Central memory CD8-positive, alpha-beta T cell (primary cell): ENCODE results near the gene PARP8.
"Not testable (repeated sequence)": the region's sequence is repeated elsewhere in the genome, so short reads cannot be mapped to it uniquely, and the experiment has no call there.

ENCODE experiments used
- ATAC-seq: fragments of 150-1000 bp; cut with Tn5 transposase; replicated peaks from 2 replicates; pipeline ENCODE4 v1.10.0; 2022; ENCODE audit warnings: mild to moderate bottlenecking, moderate FRiP score, moderate number of reproducible peaks; ENCODE audit not compliant: poor library complexity, severe bottlenecking; ENCODE audit errors: extremely low read depth
- DNase-seq, 2 donors: peaks; one replicate each; pipeline ENCODE4 v3.0.0; 2021; ENCODE audit warnings: low spot score in 2 of 2
- H3K27ac Mint-ChIP-seq: one replicate; pipeline ENCODE4 v1.8.0; 2022; ENCODE audit warnings: low read depth, mild to moderate bottlenecking, moderate library complexity, mixed read lengths
- H3K27me3 Mint-ChIP-seq: one replicate; pipeline ENCODE4 v1.8.0; 2022; ENCODE audit warnings: mixed read lengths
- H3K36me3 Mint-ChIP-seq: one replicate; pipeline ENCODE4 v1.8.0; 2022; ENCODE audit warnings: mild to moderate bottlenecking, moderate library complexity, mixed read lengths; ENCODE audit not compliant: insufficient read depth
- H3K4me1 Mint-ChIP-seq: one replicate; pipeline ENCODE4 v1.8.0; 2022; ENCODE audit warnings: mixed read lengths
- H3K4me3 Mint-ChIP-seq: one replicate; pipeline ENCODE4 v1.8.0; 2022; ENCODE audit warnings: mild to moderate bottlenecking, moderate library complexity, mixed read lengths
- H3K9me3 Mint-ChIP-seq: one replicate; pipeline ENCODE4 v1.8.0; 2022; ENCODE audit warnings: mixed read lengths

PARP8 gene

GRCh38 chr5:50808406-50808805 is 142.0 kb downstream of the PARP8 start:
- no peak overlapping the region for H3K4me3 Mint-ChIP-seq
- H3K27me3 Mint-ChIP-seq = no peaks in the 10 kb centered on the region
- H3K36me3 Mint-ChIP-seq = peaks cover 40% of the 10 kb centered on the region
- ATAC-seq (no peak), DNase-seq (no peak)
- peak overlapping the region; percentile 71 for H3K27ac Mint-ChIP-seq
- peaks cover 34% of the 10 kb centered on the region for H3K4me1 Mint-ChIP-seq
- H3K9me3 Mint-ChIP-seq = peaks cover 2% of the 10 kb centered on the region

- Mint-ChIP-seq H3K36me3 (peaks cover 49% of the 10 kb centered on the region), H3K4me1 (peaks cover 18% of the 10 kb centered on the region)
- H3K27ac Mint-ChIP-seq, DNase-seq, H3K9me3 Mint-ChIP-seq, ATAC-seq, H3K27me3 Mint-ChIP-seq, H3K4me3 Mint-ChIP-seq: not testable (repeated sequence)
Observed at GRCh38 chr5:50811746-50812145, 145.3 kb downstream of the PARP8 start.

GRCh38 chr5:50813691-50814090 is 147.3 kb downstream of the PARP8 start:
- ATAC-seq (no peak), DNase-seq (no peak)
- Mint-ChIP-seq H3K36me3 (peaks cover 44% of the 10 kb centered on the region), H3K27ac (peak overlapping the region; percentile 25), H3K9me3 (no peaks in the 10 kb centered on the region), H3K4me3 (no peak overlapping the region), H3K4me1 (peaks cover 10% of the 10 kb centered on the region), H3K27me3 (no peaks in the 10 kb centered on the region)

GRCh38 chr5:50814556-50814955 is 148.1 kb downstream of the PARP8 start:
- Mint-ChIP-seq H3K36me3 (peaks cover 51% of the 10 kb centered on the region), H3K9me3 (no peaks in the 10 kb centered on the region), H3K4me3 (no peak overlapping the region), H3K4me1 (peaks cover 12% of the 10 kb centered on the region), H3K27me3 (no peaks in the 10 kb centered on the region), H3K27ac (peak overlapping the region; percentile 25)
- ATAC-seq (no peak), DNase-seq (no peak)

GRCh38 chr5:50822046-50822445 is 155.6 kb downstream of the PARP8 start:
- H3K36me3 Mint-ChIP-seq = peaks cover 69% of the 10 kb centered on the region

GRCh38 chr5:50822761-50823160 is 156.3 kb downstream of the PARP8 start:
- Mint-ChIP-seq H3K27ac (no peak overlapping the region), H3K4me3 (no peak overlapping the region), H3K9me3 (no peaks in the 10 kb centered on the region), H3K27me3 (no peaks in the 10 kb centered on the region), H3K36me3 (peaks cover 68% of the 10 kb centered on the region), H3K4me1 (peaks cover 41% of the 10 kb centered on the region)
- no peak for DNase-seq
- no peak for ATAC-seq

More at GRCh38 chr5:50822046-50822445, 155.6 kb downstream of the PARP8 start:
- Mint-ChIP-seq H3K27ac (no peak overlapping the region), H3K9me3 (no peaks in the 10 kb centered on the region), H3K4me1 (peaks cover 45% of the 10 kb centered on the region), H3K4me3 (no peak overlapping the region), H3K27me3 (no peaks in the 10 kb centered on the region)
- no peak for ATAC-seq
- DNase-seq = no peak

- Mint-ChIP-seq H3K9me3 (no peaks in the 10 kb centered on the region), H3K36me3 (peaks cover 75% of the 10 kb centered on the region), H3K4me1 (peaks cover 42% of the 10 kb centered on the region), H3K27ac (peak overlapping the region; percentile 2), H3K27me3 (no peaks in the 10 kb centered on the region), H3K4me3 (no peak overlapping the region)
- DNase-seq (no peak), ATAC-seq (no peak)
Observed at GRCh38 chr5:50823568-50823967, 157.1 kb downstream of the PARP8 start.

- ATAC-seq (no peak), DNase-seq (no peak)
- H3K27ac Mint-ChIP-seq = peak overlapping the region; percentile 2
- peaks cover 45% of the 10 kb centered on the region for H3K4me1 Mint-ChIP-seq
- no peaks in the 10 kb centered on the region for H3K27me3 Mint-ChIP-seq
- peaks cover 76% of the 10 kb centered on the region for H3K36me3 Mint-ChIP-seq
- H3K9me3 Mint-ChIP-seq = no peaks in the 10 kb centered on the region
- peak overlapping the region; percentile 3 for H3K4me3 Mint-ChIP-seq
Observed at GRCh38 chr5:50824109-50824508, 157.7 kb downstream of the PARP8 start.

- no peak overlapping the region for H3K27ac Mint-ChIP-seq
- peaks cover 71% of the 10 kb centered on the region for H3K36me3 Mint-ChIP-seq
- H3K4me3 Mint-ChIP-seq = no peak overlapping the region
- ATAC-seq (no peak), DNase-seq (no peak)
- H3K4me1 Mint-ChIP-seq = peaks cover 21% of the 10 kb centered on the region
- H3K27me3 Mint-ChIP-seq = no peaks in the 10 kb centered on the region
- no peaks in the 10 kb centered on the region for H3K9me3 Mint-ChIP-seq
Observed at GRCh38 chr5:50827516-50828247, 161.2 kb downstream of the PARP8 start.

- Mint-ChIP-seq H3K4me1 (peaks cover 20% of the 10 kb centered on the region), H3K36me3 (peaks cover 67% of the 10 kb centered on the region), H3K9me3 (no peaks in the 10 kb centered on the region), H3K27me3 (no peaks in the 10 kb centered on the region), H3K4me3 (peak overlapping the region; percentile 2), H3K27ac (peak overlapping the region; percentile 68)
- DNase-seq (no peak), ATAC-seq (no peak)
Observed at GRCh38 chr5:50829023-50829422, 162.6 kb downstream of the PARP8 start.

GRCh38 chr5:50832657-50833284 is 166.3 kb downstream of the PARP8 start:
- DNase-seq (no peak), ATAC-seq (no peak)
- peaks cover 70% of the 10 kb centered on the region for H3K36me3 Mint-ChIP-seq
- H3K4me1 Mint-ChIP-seq = peaks cover 10% of the 10 kb centered on the region
- no peaks in the 10 kb centered on the region for H3K9me3 Mint-ChIP-seq
- H3K4me3 Mint-ChIP-seq = no peak overlapping the region
- H3K27me3 Mint-ChIP-seq = no peaks in the 10 kb centered on the region
- H3K27ac Mint-ChIP-seq = no peak overlapping the region

GRCh38 chr5:50836356-50836755 is 169.9 kb downstream of the PARP8 start:
- H3K9me3 Mint-ChIP-seq = no peaks in the 10 kb centered on the region
- peaks cover 9% of the 10 kb centered on the region for H3K4me1 Mint-ChIP-seq
- no peaks in the 10 kb centered on the region for H3K27me3 Mint-ChIP-seq
- DNase-seq (no peak), ATAC-seq (no peak)
- H3K36me3 Mint-ChIP-seq = peaks cover 74% of the 10 kb centered on the region
- H3K27ac Mint-ChIP-seq = peak overlapping the region; percentile 42
- no peak overlapping the region for H3K4me3 Mint-ChIP-seq

GRCh38 chr5:50839472-50839871 is 173.0 kb downstream of the PARP8 start:
- no peak overlapping the region for H3K4me3 Mint-ChIP-seq

More at GRCh38 chr5:50839472-50839871, 173.0 kb downstream of the PARP8 start:
- Mint-ChIP-seq H3K36me3 (peaks cover 73% of the 10 kb centered on the region), H3K9me3 (no peaks in the 10 kb centered on the region), H3K27ac (peak overlapping the region; percentile 68), H3K27me3 (no peaks in the 10 kb centered on the region), H3K4me1 (peaks cover 11% of the 10 kb centered on the region)
- ATAC-seq = no peak
- no peak for DNase-seq
